ENCODE results near the gene CIAO2B.
"Not testable (repeated sequence)": the region's sequence is repeated elsewhere in the genome, so short reads cannot be mapped to it uniquely, and the experiment has no call there.

Gene CIAO2B

DNA sequence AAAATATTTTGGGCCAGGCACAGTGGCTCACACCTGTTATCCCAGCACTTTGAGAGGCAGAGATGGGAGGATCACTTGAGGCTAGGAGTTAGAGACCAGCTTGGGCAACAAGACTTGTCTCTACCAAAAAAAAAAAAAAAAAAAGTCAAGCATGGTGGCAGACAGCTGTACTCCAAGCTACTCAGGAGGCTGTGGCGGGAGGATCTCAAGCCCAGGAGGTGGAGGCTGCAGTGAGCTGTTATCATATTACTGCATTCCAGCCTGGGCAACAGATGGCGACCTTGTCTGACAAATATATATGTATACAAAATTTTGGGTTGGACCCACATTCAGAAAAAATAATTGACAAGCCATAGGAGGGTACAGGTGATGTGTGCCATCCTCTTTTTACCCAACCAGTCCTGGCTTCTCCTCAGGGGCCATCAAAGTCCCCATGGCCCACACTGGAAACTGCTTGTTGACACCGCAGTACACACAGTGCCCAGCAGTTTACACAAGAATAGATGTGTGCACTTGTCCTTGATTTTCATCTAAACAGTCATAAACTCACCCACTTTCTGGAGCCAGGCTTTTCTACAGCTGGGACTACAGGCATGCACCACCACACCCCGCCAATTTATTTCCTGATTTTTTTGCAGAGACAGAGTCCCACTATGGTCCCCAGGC lies 2.8 kb upstream of the CIAO2B start:
- DNase-seq, result no peak

DNA sequence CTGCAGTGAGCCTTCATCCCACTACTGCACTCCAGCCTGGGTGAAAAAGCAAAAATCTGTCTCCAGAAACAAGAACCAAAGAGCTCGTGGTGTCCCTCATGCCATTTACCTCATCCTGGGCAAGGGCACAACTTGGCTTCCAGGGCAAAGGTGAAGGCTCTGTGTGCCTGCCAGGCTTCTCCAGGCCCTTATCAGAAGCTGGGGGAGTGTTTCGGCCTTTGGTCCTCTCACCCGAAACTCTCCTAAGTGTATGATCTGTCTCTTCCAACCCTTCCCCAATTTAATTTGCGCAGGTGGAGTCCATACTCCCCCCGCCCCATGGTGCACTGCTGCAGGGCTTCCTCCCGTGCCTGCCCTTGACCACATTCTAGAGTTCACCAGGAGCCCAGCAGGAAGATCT lies 2.3 kb upstream of the CIAO2B start:
- DNase-seq, result no peak

DNA sequence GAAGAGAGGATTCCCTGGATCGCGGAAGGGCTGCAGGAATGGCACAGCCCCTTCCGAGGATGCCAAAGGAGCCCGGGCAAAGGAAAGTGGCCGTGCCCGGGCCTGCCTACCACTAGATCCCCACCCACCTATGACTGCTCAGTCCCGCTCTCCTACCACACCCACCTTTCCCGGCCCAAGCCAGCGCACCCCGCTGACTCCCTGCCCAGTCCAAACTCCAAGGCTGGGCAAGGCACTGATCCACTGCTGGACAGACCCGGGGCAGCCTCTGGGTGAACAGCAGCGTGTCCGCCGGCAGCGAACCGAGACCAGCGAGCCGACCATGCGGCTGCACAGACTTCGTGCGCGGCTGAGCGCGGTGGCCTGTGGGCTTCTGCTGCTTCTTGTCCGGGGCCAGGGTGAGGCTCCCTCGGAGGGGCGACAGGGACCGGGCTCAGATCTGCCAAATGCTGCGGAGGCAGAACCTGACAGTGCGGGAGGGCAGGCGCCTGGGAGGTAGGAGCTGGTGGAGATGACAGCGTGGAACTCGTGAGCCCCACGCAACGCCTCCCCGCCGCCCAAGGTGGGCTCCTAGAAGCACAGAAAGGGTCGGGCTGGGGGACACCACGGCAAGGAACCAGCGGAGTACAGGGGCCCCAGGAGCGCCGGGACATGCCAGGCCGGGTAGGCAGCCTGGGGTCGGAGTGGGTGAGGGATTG lies 1.3 kb upstream of the CIAO2B start, which contains the start of gene CES2:
Gene CES2 (plus strand): TSS at position 203 of the 698 bp plus-strand sequence. CDS start 120 bp downstream, at position 323.
- DNase-seq, result no peak

DNA sequence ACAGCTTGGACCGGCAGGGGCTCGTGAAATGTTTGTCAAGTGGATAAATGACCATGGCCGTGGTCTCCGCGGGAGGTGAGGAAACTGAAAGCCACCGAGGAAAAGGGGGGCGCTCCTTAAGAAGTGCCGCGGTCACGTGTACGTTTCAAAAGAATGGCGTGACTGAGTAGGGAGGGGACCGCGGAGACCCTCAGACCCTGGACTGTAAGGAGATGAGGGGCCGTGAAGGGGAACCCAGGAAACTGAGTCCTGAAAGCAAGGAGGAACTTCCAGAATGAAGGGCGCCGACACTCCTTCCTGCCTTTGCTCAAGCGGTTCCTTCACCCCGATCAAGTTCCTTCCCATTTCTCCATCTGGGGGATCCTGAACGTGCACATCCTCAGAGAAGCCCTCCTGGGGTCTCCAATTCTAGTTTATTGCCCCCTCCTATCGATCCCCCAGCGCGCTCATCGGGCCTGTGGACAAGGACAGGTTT lies 674 bp upstream of the CIAO2B start:
- not testable (repeated sequence) for DNase-seq

DNA sequence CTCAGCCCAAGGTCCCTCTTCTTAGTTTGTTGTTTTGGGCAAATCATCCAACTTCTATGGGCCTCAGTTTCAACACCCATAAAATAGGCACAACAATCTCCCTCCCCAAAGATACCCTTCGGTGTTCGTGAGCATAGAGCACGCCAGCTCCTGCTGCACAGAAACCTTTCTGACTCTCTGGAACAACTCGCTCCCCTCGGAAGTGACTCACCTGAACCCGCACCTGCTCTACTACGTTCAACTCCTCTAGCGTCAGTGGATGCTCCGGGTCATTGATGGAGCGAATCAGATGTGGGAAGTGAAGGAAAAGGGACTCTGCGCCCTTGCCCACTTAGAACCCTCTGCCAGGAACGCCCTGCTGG lies 445 bp downstream of the CIAO2B start:
- no peak for DNase-seq

DNA sequence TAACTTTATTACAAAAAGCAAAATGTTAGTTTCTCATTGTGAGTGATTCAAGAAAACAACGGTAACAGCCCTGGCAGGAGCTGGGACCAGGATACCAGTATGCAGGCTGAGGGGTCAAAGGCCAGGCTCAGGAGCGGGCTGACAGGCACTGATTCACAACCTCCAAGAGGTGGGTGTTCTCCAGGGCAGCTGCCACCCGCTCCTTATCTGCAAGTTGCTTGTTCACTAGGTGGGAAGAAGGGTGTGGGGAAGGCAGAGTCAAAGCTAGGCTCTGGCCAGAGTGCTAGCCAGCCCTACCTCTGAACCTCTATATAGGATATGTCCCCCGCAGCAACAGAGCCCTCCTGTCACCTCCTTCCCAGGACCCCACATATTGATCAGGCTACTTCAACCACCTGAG lies 2.1 kb downstream of the CIAO2B start:
- DNase-seq, result no peak

DNA sequence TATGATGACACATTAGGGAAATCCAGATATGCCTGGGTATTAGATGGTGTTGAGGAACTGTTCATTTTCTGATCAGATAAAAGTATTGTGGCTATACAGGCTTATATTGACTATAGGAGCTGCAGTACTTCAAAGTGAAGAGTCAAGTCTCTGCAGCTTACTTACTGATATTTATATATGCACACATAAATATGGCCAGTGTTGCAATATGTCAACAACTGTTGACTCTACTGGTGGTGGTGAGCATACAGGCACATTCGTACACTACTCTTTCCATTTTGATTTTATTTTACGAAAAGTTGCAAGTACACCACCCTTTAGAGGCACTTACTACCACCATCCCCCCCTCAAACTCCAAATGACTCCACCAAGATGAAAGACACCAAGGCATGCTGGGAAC lies 2.5 kb downstream of the CIAO2B start:
- DNase-seq, result no peak

DNA sequence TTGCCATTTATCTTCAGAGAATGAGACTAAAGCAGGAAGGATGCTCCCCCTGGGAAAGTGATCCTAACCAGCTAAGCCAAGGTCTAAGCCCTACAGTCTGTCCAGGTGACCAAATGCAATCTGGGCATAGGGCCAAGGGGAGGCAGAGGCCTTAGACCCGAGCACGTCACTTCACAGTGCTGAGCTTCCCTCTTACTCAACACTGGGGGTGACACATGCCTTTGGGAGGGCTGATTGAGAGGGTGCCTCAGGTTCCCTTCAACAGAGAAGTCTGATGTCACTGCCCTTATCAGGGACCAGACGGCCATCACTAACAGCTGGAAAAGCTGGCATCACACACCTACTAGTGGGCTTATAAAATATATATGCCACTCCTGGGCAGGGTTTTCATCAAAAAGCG lies 4.0 kb downstream of the CIAO2B start:
- no peak for DNase-seq

DNA sequence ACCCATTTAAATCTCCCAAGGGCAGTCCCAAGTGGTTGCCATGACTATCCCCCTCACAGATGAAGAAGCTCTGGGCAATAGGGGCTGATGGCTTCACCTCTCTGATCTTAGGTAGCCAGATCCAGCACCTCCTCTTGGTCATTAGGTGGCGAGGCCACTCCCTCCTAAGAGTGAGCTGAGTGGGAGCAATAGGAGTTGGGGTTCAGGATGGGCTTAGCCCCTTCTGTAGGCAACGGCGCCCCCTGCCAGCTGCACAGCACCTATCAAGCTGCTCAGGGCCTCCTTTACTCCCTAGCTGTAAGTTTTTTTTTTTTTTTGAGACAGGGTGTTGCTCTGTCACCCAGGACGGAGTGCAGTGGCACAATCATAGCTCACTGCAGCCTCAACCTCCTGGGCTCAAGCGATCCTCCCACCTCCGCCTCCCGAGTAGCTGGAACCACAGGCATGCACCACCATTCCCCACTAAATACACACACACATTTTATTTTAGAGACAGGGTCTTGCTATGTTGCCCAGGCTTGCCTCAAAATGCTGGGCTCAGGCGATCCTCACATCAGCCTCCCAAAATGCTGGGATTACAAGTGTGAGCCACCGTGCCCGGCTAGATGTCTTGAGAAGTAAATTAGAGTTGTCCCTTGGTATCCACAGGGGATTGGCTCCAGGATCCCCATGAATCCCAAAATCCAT lies 5.4 kb downstream of the CIAO2B start:
- DNase-seq, result no peak

DNA sequence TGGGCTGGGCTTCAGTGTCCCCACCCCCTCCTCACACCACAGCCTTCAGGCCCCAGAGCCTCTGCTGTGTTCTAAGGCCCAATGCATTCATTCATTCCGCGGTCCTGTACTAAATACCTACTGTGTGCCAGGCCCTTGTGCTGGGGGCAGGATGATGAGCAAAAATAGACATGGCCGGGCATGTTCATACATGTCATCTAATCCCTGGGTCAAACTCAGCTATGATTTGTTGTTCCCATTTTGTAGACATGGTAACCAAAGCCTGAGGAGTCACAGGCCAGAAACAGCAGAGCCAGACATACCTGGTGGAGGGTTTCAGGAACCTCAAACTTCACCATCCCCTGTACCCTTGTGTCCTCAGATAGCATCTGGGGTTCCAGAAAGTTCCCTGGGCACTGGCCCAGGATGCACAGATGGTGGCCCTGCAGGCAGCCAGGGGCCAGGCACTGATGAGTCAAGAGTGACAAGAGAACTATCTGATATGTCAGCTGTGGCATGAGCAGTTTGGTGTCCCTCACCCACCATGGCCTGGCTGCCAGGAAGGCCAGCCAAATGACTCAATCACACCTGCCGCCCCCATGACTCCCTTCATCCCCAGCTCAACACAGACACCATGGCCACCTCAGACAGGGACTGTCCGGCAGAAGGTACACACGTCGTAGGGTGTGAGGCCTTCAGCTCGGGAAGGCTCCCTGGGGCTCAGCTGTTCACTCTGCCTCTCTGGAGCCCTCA lies 6.1 kb downstream of the CIAO2B start:
- no peak for DNase-seq

DNA sequence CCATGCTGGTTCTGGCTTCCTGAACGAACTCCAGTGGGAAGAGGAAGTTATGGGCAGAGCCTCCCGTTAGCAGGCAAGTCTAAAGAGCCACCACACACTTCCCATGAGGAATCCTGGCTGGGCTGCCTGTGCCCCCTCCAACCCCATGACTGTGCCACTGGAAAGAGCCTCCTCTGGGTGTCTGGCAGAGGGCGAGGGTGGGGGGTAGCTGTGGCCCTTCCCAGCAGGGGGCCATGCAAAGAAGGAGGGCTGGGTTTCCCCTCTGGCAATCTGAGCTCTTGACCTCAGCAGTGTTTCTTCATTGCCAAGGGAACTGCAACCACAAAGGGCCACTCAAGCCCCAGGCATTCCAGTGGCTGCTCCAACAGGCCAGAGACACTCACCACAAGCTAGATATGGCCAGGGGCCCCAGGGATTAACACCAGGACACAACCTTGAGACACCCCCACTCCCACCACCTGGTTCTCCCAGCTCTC lies 7.2 kb downstream of the CIAO2B start:
- DNase-seq, result peak; percentile 81

DNA sequence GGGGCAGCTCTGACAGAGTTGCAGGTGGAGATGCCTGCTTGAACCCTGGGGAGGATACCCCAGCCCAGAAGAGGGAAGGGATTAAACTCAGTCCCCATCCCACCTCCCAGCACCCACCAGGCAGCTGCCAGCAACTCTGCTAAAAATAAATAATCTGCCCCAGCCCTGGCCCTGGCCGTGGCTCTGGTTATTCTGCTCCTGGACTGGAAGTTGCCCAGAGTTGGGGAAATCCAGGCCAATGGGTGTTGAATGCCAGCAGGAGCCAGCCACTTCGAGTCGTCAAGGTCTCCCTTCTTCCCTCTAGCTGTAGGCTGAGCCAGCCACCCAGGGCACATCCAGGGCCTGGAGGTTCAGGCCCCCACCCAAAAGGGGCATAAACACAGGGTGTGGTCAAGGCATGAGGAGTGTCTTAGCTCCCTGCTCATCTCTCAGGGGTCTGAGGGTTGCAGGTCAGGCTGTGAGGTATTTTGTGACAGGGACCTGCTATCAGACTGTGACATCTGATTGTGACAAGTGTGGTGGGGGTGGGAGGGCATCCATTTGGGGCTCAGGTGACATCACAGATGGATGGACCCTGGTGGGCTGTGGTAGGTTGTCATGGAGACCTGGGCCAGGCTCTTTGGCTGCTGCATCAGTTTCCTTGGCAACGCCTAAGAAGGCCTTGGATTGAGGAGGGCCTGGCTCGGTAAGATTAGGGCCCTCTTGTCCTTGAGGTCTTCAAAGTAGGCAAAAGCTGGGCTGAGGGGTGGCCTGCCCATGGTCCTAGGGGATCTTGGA lies 7.8 kb downstream of the CIAO2B start:
- DNase-seq, result no peak

DNA sequence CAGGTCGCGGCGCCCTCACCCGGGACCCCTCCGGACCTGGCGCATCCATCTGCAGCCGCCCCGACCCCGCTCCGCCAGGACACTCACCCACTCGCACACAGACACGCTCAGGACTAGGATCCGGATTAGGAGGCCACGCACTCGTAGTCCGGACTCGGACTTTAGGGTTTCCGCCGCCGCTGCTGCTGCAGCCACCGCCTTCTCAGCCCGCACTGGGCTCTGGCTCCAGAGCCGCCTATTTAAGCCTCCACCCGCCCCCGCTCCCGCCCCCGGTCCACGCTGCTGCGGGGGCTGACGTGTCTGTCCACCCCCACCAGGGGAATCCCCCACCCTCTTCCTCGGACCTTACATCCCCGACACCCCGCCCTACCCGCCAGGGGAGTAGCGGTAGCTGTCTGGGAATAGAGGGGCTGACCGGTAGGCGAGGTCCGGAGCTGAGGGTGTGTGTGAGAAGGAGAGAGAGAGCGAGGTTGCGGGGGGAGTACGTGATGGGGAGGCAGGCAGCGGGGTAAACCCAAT lies 8.8 kb downstream of the CIAO2B start, which contains the start of gene RRAD:
Gene RRAD (minus strand): TSS at position 214 of the 519 bp plus-strand sequence. CDS start 356 bp downstream, outside the sequence.
- no peak for DNase-seq

DNA sequence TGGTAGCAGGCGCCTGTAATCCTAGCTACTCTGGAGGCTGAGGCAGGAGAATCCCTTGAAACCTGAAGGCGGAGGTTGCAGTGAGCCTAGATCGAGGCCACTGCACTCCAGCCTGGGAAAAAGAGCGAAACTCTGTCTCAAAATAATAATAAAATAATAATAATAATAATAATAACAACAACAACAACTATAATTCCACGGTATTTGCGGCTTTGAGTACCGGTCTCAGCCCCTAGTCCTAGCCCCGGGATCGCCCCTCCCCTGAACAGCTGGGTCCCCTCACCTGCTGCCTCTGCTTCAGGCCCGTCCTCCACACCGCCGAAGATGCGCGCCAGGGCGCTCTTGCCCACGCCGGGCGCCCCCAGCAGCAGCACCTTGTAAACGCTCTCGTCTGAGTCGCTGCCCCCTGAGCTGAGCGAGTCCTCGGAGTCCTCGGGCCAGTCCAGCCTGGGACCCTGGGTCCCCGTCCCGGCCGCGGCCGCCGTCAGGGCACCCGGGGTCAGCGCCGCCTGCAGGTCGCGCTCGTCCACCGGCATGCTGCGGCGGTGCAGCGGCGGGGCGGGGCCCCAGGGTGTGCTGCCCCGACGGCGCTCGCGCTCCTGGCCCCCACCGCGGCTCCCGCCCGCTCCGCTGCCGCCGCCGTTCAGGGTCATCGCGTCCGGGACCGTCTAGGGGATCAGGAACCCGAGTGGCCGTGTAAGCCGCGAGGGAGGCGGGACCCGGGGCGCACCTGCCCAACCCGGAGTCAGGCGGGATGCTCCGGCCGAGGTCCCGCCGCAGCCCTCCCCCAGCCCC lies 9.5 kb downstream of the CIAO2B start:
- no peak for DNase-seq

DNA sequence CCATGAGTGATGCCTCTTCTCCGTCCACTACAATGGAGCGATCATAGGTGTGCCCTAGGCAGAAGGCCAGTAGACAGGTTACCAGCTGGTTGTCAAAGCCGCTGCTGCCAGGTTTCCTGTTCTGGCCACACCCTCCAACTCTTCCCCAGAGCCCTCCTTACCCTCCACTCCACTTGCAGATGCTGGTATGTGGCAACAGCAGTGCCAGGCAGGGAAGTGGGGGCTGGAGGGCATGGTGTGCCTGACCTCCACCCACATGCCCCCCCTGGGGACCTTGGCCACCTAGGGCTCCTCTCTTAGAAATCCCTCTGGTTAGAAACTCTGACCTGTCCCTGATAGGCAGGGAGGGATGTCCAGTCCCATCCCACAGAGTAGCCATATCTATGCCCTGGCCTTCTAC lies 10.3 kb downstream of the CIAO2B start:
- DNase-seq, result no peak

DNA sequence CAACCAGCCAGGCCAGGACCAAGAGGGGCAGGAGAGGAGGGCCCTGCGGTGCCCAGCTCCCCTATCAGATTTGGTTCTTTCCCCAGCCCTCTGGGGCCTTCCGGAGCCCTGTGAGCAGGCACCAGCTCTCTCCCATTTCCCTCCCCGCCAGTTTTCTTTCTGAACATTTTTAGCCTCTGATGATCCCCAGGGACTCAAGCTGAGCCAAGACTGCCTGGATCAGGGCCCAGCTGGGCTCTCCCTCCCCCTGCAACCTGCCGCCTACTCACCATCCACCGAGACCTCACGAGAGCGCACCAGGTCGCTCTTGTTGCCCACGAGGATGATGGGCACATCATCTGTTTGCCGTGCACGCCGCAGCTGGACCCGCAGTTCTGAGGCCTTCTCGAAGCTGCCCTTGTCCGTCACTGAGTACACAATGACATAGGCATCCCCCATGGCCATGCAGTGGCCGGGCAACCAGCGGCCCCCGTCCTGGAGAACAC lies 10.9 kb downstream of the CIAO2B start:
- DNase-seq, result peak; percentile 38

DNA sequence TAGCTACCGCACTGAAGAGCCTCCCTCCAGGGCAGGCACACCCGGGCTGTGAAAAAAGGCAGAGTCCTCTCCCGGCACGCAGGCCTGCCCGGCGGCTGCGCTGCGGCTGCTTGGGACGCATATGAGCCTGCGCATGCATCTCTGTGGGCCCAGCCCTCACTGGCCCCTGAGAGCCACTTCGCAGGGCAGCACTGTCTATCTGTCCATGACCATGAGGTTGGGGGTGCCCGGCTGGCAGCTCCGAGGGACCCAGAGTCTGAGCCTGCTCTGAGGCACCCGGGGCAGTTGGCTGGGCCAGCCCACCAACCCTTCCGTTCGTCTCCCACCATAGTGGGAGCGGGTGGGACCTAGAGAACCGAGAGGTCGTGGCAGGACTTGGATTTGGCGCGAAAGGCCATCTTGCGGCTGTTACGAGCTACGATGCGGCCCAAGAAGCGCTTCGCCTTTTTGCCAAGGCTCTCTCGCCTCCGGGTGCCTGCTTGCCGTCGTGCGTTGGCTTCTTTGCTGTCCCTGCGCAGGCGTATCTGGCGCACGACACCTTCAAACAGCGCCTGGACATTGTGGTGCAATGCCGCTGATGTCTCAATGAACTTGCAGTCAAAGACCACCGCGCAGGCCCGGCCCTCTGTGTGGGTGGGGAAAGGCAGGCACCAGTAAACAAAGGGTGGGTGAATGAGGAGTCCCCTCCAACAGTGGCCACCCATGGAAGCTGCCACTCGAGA lies 12.3 kb downstream of the CIAO2B start:
- DNase-seq, result no peak

DNA sequence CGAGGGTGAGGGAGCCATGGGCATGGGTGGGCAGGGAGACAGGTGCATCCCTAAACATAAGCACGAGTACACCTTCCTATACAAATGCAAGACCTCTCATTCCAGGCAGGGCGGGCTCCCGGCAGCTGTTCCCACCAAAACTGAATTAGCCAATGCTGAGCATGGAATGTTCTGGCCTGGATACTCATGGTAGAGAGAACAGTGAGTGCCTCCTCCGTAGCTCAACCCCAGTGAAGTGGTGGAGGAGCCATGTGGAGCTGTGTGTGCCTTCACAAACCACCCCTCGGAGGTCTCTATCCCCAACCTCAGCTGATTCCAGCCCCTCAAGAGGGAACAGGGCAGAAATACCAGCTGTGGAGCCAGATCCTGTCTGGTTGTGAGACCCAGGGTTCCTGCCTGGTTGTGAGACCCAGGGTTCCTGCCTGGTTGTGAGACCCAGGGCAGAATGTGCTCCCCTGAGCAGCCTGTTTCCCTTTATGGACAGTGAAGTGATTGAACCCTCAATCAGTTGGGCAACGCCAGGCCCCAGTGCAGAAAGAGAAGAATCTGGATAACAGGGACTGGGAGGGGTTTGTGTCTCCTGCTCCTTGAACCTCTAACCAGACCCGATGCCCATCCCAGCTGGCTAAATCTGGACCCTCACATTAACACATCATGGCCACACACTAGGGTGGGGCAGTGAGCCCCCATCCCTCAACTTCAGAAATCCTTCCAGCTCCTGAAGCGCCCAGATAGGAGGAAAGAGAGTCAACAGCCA lies 13.1 kb downstream of the CIAO2B start:
- no peak for DNase-seq

DNA sequence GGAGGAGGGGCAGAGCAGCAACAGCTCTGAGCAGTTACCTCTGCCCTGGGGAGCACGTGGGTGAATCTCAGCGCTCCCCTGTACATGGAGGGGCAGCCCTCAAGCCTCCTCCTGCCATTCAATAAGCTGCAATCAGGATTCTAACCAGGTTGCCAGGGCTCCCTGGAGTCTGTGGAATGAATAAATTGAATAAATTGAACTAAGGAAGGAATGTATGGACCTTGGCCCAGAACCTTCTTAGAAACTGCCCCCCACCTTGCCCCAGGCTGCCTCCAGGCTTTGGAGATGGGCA lies 14.0 kb downstream of the CIAO2B start:
- DNase-seq, result no peak

Data from fibroblast of skin of scalp (primary cell).